PC-9 (cell line): ENCODE data around the gene ITGBL1. TPM values are rescaled to one million over a fixed set of nuclear protein-coding genes. Genes with fewer than 3 reads are reported as not detected.

Source experiments
- BruUV-seq: library from RNA; stranded (reverse); fragments of 400-500 nt; replicated peaks from 2 replicates; lab custom pipeline; 2021; lab: Mats Ljungman, UMichigan
- CTCF ChIA-PET: fragments of 300-600 bp; sonication (Branson Sonifier 250); formaldehyde crosslinking; loops from one replicate; lab custom pipeline; 2022; ENCODE audit warnings: antibody characterized with exemption; lab: Charles Lee
- POLR2A ChIA-PET: fragments of 300-600 bp; sonication (Branson Sonifier 250); formaldehyde crosslinking; loops from one replicate; lab custom pipeline; 2022; ENCODE audit warnings: antibody characterized with exemption; ENCODE audit not compliant: unreplicated experiment; lab: Charles Lee
- DNase-seq, 2 experiments: peaks; one replicate each; pipeline versions ENCODE4 v3.0.0 to v3.0.0-alpha.2; 2015 to 2022; ENCODE audit warnings: mixed read lengths in 1 of 2
- H2AFZ ChIP-seq: fragments of 200-600 bp; sonication (generic); 2 replicates; pipeline ENCODE4 v1.8.1; 2017; ENCODE audit warnings: antibody characterized with exemption
- H3F3A ChIP-seq: fragments of 200-600 bp; sonication (generic); 2 replicates; pipeline ENCODE4 v1.8.1; 2017; ENCODE audit warnings: antibody characterized with exemption, mild to moderate bottlenecking, low read depth; ENCODE audit not compliant: insufficient read depth
- H3K27ac ChIP-seq: fragments of 200-600 bp; sonication (generic); 2 replicates; pipeline ENCODE4 v1.6.1; 2016; ENCODE audit warnings: mixed run types
- H3K27me3 ChIP-seq: fragments of 200-600 bp; sonication (generic); 2 replicates; pipeline ENCODE4 v1.6.1; 2016; ENCODE audit warnings: low read depth, mixed run types; ENCODE audit not compliant: insufficient read depth
- H3K36me3 ChIP-seq: fragments of 200-600 bp; sonication (generic); 2 replicates; pipeline ENCODE4 v1.6.1; 2016; ENCODE audit warnings: low read depth, mixed run types
- H3K4me1 ChIP-seq: fragments of 200-600 bp; sonication (generic); replicated peaks from 2 replicates; pipeline ENCODE4 v1.6.1; 2016; ENCODE audit warnings: mixed run types; ENCODE audit not compliant: insufficient read depth
- H3K4me2 ChIP-seq: fragments of 200-600 bp; sonication (generic); 2 replicates; pipeline ENCODE4 v1.6.1; 2017; ENCODE audit warnings: mixed run types
- H3K4me3 ChIP-seq: fragments of 200-600 bp; sonication (generic); 2 replicates; pipeline ENCODE4 v1.6.1; 2016; ENCODE audit warnings: mixed run types
- H3K79me2 ChIP-seq: fragments of 200-600 bp; sonication (generic); 2 replicates; pipeline ENCODE4 v1.6.1; 2017; ENCODE audit warnings: low read depth, mixed run types
- H3K9me2 ChIP-seq: fragments of 200-600 bp; sonication (generic); 2 replicates; pipeline ENCODE4 v1.8.1; 2017; ENCODE audit warnings: mild to moderate bottlenecking; ENCODE audit not compliant: insufficient read depth
- H3K9me3 ChIP-seq: fragments of 200-600 bp; sonication (generic); 2 replicates; pipeline ENCODE4 v1.8.1; 2016; ENCODE audit warnings: low read depth; ENCODE audit not compliant: insufficient read depth
- H4K20me1 ChIP-seq: fragments of 200-600 bp; sonication (generic); 2 replicates; pipeline ENCODE4 v1.8.1; 2017; ENCODE audit not compliant: insufficient read depth
- EZH2 ChIP-seq: fragments of 200-600 bp; sonication (generic); IDR thresholded peaks from 2 replicates; pipeline ENCODE4 v1.8.0; 2017; ENCODE audit warnings: antibody characterized with exemption, low read depth
- intact Hi-C: fragments of 100-400 bp; cut with micrococcal nuclease; formaldehyde crosslinking; loops from one replicate; pipeline ENCODE4 v1.10.0; 2022; ENCODE audit not compliant: unreplicated experiment
- total RNA-seq: library from RNA; stranded (reverse); gene quantifications from 2 replicates; pipeline ENCODE4 v1.2.3, GENCODE V29; 2021
- TF ChIP-seq, protein P1 (sequence below): fragments of 200-600 bp; sonication (generic); conservative IDR thresholded peaks from 2 replicates; pipeline ENCODE4 v1.6.1; 2017; ENCODE audit warnings: mixed run types, antibody characterized with exemption, mild to moderate bottlenecking, moderate library complexity

Gene ITGBL1
- total RNA-seq, 1 experiment from 2014 or later = 52.5 TPM

DNA sequence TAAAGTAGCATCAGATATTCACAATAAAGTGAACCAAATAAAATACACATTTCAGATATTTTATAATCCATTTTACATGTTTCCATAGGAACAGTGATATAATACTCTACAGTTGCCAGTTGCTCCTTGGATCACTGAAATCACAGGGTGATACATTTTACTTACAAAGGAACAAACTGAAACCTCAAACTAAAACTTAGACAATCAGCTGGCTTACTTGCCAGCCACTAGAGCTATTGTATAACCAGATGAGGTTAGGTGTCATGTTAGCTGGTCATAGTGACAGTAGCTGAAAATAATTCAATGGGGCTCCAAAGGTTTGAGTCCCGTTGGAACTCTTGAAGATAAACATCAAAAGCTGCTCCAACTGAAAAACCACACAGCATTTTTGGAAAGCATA, 274.6 kb downstream of the ITGBL1 start:
- no peaks in the 10 kb centered on the region for H3K4me1 ChIP-seq
- H2AFZ ChIP-seq = no peak overlapping the region
- 0 out of 2 replicates have a peak, but pooled peaks cover 2% of the 10 kb centered on the region for H3F3A ChIP-seq
- TF ChIP-seq, protein P1, sequence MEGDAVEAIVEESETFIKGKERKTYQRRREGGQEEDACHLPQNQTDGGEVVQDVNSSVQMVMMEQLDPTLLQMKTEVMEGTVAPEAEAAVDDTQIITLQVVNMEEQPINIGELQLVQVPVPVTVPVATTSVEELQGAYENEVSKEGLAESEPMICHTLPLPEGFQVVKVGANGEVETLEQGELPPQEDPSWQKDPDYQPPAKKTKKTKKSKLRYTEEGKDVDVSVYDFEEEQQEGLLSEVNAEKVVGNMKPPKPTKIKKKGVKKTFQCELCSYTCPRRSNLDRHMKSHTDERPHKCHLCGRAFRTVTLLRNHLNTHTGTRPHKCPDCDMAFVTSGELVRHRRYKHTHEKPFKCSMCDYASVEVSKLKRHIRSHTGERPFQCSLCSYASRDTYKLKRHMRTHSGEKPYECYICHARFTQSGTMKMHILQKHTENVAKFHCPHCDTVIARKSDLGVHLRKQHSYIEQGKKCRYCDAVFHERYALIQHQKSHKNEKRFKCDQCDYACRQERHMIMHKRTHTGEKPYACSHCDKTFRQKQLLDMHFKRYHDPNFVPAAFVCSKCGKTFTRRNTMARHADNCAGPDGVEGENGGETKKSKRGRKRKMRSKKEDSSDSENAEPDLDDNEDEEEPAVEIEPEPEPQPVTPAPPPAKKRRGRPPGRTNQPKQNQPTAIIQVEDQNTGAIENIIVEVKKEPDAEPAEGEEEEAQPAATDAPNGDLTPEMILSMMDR = no peak
- no peak for TF ChIP-seq EZH2
- no peaks in the 10 kb centered on the region for H3K27me3 ChIP-seq
- ChIA-PET POLR2A (no interaction called here), CTCF (no interaction called here)
- no peaks in the 10 kb centered on the region for H3K9me2 ChIP-seq
- no peaks in the 10 kb centered on the region for H4K20me1 ChIP-seq
- no peaks in the 10 kb centered on the region for H3K36me3 ChIP-seq
- H3K79me2 ChIP-seq = no peaks in the 10 kb centered on the region
- intact Hi-C loops = no loop called here
- no peak overlapping the region for H3K4me3 ChIP-seq
- no TSS peak for BruUV-seq
- DNase-seq = no peak
- no peaks in the 10 kb centered on the region for H3K9me3 ChIP-seq
- H3K4me2 ChIP-seq = no peak overlapping the region
- no peak overlapping the region for H3K27ac ChIP-seq

- Histone ChIP-seq H3K27me3 (no peaks in the 10 kb centered on the region), H3K79me2 (no peaks in the 10 kb centered on the region), H3K4me1 (no peaks in the 10 kb centered on the region), H4K20me1 (no peaks in the 10 kb centered on the region), H3K36me3 (no peaks in the 10 kb centered on the region), H3K27ac (no peak overlapping the region), H3K9me3 (no peaks in the 10 kb centered on the region), H3F3A (0 out of 2 replicates have a peak, but pooled peaks cover 4% of the 10 kb centered on the region), H3K4me3 (no peak overlapping the region), H3K9me2 (no peaks in the 10 kb centered on the region), H2AFZ (no peak overlapping the region), H3K4me2 (no peak overlapping the region)
- ChIA-PET POLR2A (interaction anchor here (0.7 kb wide), 1 partner anchor 340 kb away, joined by 4 read pairs; no protein-coding TSS in a partner anchor), CTCF (no interaction called here)
- DNase-seq = no peak
- no TSS peak for BruUV-seq
- no peak for TF ChIP-seq EZH2
- intact Hi-C loops = no loop called here
Measured at GRCh38 chr13:101728021-101728420, 275.5 kb downstream of the ITGBL1 start.

- POLR2A ChIA-PET = no interaction called here
- Histone ChIP-seq H3K27ac (no peak overlapping the region), H3K4me2 (no peak overlapping the region), H3K27me3 (no peaks in the 10 kb centered on the region), H3K9me2 (no peaks in the 10 kb centered on the region), H2AFZ (no peak overlapping the region), H3K4me1 (no peaks in the 10 kb centered on the region), H3K79me2 (no peaks in the 10 kb centered on the region), H4K20me1 (no peaks in the 10 kb centered on the region), H3K36me3 (no peaks in the 10 kb centered on the region), H3K9me3 (no peaks in the 10 kb centered on the region), H3K4me3 (no peak overlapping the region), H3F3A (0 out of 2 replicates have a peak, but pooled peaks cover 4% of the 10 kb centered on the region)
- intact Hi-C loops = no loop called here
- DNase-seq = no peak
- CTCF ChIA-PET = no interaction called here
- BruUV-seq = no TSS peak
- TF ChIP-seq, protein P1 = no peak
- TF ChIP-seq EZH2 = no peak
Measured at GRCh38 chr13:101728615-101729014, 276.1 kb downstream of the ITGBL1 start.

DNA sequence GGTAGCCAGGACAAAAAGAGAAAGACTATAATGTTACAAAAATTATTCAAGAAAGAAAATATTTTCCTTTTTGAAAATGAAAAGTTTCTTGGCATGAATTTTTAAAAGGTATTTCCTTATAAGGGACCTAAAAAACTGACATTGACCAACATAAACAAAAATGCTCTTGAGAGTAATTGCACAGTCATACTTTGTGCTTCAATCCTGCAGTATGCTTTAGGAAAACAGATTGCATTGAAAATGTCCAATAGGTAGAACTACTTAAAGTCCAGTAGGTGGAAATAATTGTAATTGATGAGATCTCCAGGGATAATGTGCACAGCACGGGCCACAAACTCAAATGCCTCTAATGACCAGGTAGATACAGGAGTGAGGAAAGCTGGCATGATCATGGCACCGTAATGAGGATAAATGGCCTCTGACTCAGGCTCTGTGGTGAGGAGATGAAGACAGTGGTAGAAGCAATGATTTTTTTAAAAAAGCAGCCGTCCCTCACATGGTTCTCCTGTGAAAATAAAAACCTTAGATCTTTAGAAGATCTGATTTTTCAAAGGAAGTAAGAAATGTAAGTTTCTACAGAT, 278.0 kb downstream of the ITGBL1 start:
- TF ChIP-seq, protein P1 = no peak
- no peak for TF ChIP-seq EZH2

More for the DNA sequence above, 278.0 kb downstream of the ITGBL1 start:
- no TSS peak for BruUV-seq
- Histone ChIP-seq H3K9me2 (no peaks in the 10 kb centered on the region), H3K27me3 (no peaks in the 10 kb centered on the region), H3F3A (0 out of 2 replicates have a peak, but pooled peaks cover 4% of the 10 kb centered on the region), H3K79me2 (no peaks in the 10 kb centered on the region), H3K4me3 (no peak overlapping the region), H2AFZ (no peak overlapping the region), H3K4me2 (no peak overlapping the region), H4K20me1 (no peaks in the 10 kb centered on the region), H3K4me1 (no peaks in the 10 kb centered on the region), H3K9me3 (no peaks in the 10 kb centered on the region), H3K36me3 (no peaks in the 10 kb centered on the region), H3K27ac (no peak overlapping the region)
- intact Hi-C loops = no loop called here
- no peak for DNase-seq
- ChIA-PET POLR2A (no interaction called here), CTCF (no interaction called here)
